Activated CD4-positive, alpha-beta memory T cell treated with anti-CD3 and anti-CD28 coated beads for 36 hours (primary cell): ENCODE results near the gene TRABD2A. TPM values are rescaled to one million over a fixed set of nuclear protein-coding genes. Genes with fewer than 3 reads are reported as not detected.
"Not testable (repeated sequence)": the region's sequence is repeated elsewhere in the genome, so short reads cannot be mapped to it uniquely, and the experiment has no call there.

Experiments used
- CTCF ChIA-PET: fragments of 350-600 bp; sonication (Branson Sonifier 250); formaldehyde crosslinking; loops from one replicate; lab custom pipeline; 2021; ENCODE audit warnings: antibody characterized with exemption, inconsistent platforms; lab: Charles Lee
- POLR2A ChIA-PET: fragments of 350-600 bp; sonication (Branson Sonifier 250); formaldehyde crosslinking; loops from one replicate; lab custom pipeline; 2021; ENCODE audit warnings: antibody characterized with exemption; lab: Charles Lee
- DNase-seq: peaks from one replicate; pipeline ENCODE4 v3.0.0-alpha.2; 2020
- H3K27ac Mint-ChIP-seq: one replicate; pipeline ENCODE4 v1.8.0; 2021; ENCODE audit warnings: mixed read lengths
- H3K27me3 Mint-ChIP-seq: one replicate; pipeline ENCODE4 v1.8.0; 2021; ENCODE audit warnings: mixed read lengths
- H3K36me3 Mint-ChIP-seq: one replicate; pipeline ENCODE4 v1.8.0; 2021; ENCODE audit warnings: mixed read lengths
- H3K4me1 Mint-ChIP-seq: one replicate; pipeline ENCODE4 v1.8.0; 2021; ENCODE audit warnings: low read depth, mixed read lengths
- H3K4me3 Mint-ChIP-seq: one replicate; pipeline ENCODE4 v1.8.0; 2021; ENCODE audit warnings: mild to moderate bottlenecking, mixed read lengths
- H3K9me3 Mint-ChIP-seq: one replicate; pipeline ENCODE4 v1.8.0; 2021; ENCODE audit warnings: mixed read lengths
- intact Hi-C: fragments of 100-400 bp; cut with micrococcal nuclease; formaldehyde crosslinking; loops from one replicate; pipeline ENCODE4 v1.15.1; 2023
- total RNA-seq, 2 experiments: library from RNA; stranded (reverse); gene quantifications; one replicate each; pipeline ENCODE4 v1.2.3, GENCODE V29; 2021

The TRABD2A gene
- total RNA-seq, 2 experiments from 2014 or later, result 29.6 to 30.1 TPM

DNA sequence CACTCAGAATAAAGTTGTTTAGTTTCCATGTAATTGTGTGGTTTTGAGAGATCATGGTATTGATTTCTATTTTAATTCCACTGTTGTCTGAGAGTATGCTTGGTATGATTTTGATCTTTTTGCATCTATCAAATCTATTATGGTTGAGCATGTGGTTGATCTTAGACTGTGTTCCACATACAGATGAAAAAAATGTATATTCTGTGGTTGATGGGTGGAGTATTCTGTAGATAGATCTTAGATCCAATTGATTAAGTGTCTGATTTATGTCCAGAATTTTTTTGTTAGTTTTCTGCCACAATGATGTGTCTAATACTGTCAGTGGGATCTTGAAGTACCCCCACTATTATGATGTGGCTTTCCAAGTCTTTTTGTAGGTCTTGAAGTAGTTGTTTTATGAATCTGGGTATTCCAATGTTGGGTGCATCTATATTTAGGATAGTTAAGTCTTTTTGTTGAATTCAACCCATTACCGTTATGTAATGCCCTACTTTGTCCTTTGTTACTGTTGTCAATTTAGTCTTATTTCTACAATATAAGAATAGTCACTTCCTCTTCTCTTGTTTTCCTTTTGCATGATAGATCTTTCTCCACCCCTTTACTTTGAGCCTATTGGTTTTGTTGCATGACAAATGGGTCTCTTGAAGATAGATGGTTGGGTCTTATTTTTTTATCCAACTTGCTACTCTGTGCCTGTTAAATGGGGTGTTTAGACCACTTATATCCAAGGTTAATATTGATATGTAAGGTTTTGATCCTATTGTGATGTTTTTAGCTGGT is 101.8 kb downstream of the TRABD2A start:
- H3K4me1 Mint-ChIP-seq, result peaks cover 62% of the 10 kb centered on the region
- H3K27me3 Mint-ChIP-seq, result no peaks in the 10 kb centered on the region
- intact Hi-C loops, result no loop called here
- H3K9me3 Mint-ChIP-seq, result peaks cover 23% of the 10 kb centered on the region
- POLR2A ChIA-PET, result interaction anchor here (0.7 kb wide), 1 partner anchor 10 kb away, joined by 3 read pairs; no protein-coding TSS in a partner anchor
- peak overlapping the region; percentile 7 for H3K27ac Mint-ChIP-seq
- H3K36me3 Mint-ChIP-seq, result peaks cover 11% of the 10 kb centered on the region
- CTCF ChIA-PET, result interaction anchor here (1.3 to 1.5 kb wide), 2 partner anchors 38 to 147 kb away, joined by 3 to 5 read pairs; no protein-coding TSS in a partner anchor
- DNase-seq, result no peak
- H3K4me3 Mint-ChIP-seq, result no peak overlapping the region

DNA sequence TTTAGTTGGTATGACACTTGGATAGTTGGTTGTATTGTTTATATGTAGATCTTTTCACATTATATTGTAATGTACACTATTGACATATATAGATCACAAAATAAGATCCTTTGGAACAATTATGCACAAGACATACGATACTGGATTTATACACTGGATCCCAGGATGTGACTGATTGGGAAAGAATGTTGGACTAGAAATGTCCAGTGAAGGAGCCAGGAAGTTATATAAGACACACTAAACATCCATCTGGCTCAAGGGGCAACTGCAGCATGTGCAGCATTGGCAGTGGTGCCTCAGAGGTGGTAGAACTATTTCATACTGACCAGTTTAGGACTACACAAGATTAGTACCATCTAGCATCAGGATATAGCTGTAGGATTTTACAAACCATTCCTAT is 104.9 kb downstream of the TRABD2A start:
- Mint-ChIP-seq H3K9me3 (peaks cover 48% of the 10 kb centered on the region), H3K36me3 (peaks cover 21% of the 10 kb centered on the region), H3K4me3 (no peak overlapping the region), H3K4me1 (peaks cover 31% of the 10 kb centered on the region), H3K27ac (no peak overlapping the region), H3K27me3 (no peaks in the 10 kb centered on the region)
- ChIA-PET CTCF (no interaction called here), POLR2A (no interaction called here)
- intact Hi-C loops, result no loop called here
- no peak for DNase-seq

DNA sequence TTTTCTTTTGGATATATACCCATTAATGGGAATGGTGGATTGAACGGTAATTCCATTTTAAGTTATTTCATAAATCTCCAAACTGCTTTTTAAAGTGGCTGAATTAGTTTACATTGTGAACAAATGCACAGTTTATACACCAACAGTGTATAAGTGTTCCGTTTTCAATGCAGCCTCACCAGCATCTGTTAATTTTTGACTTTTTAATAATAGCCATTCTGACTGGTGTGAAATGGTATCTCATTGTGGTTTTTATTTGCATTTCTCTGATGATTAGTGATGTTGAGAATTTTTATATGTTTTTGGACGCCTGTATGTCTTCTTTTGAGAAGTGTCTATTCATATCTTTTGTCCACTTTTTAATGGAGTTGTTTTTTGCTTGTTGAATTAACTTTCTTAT is 107.3 kb downstream of the TRABD2A start:
- intact Hi-C loops, CTCF ChIA-PET, H3K27ac Mint-ChIP-seq, H3K4me1 Mint-ChIP-seq, H3K27me3 Mint-ChIP-seq, DNase-seq, H3K4me3 Mint-ChIP-seq, POLR2A ChIA-PET: not testable (repeated sequence)
- H3K36me3 Mint-ChIP-seq, result peaks cover 21% of the 10 kb centered on the region
- peaks cover 60% of the 10 kb centered on the region for H3K9me3 Mint-ChIP-seq

Other genes with a start within 250 kb of the TRABD2A start
- 1,000 to 10,000 TPM; 2,535 to 2,567 TPM for gene TMSB10, start 24.6 kb upstream of the TRABD2A start, total RNA-seq
- 10 to 100 TPM; 90.5 to 94.1 TPM for gene KCMF1, start 90.1 kb upstream of the TRABD2A start, total RNA-seq